ACC112 (cell line): ENCODE results near the gene CSMD2.

Experiments used
- H2AFZ ChIP-seq: fragments of 200-600 bp; sonication (generic); one replicate; pipeline ENCODE4 v1.6.0; 2017; ENCODE audit warnings: antibody characterized with exemption, low read length; ENCODE audit not compliant: unreplicated experiment
- H3K27ac ChIP-seq: fragments of 200-600 bp; sonication (generic); 2 replicates; pipeline ENCODE4 v1.5.1; 2014; ENCODE audit warnings: low read depth, mild to moderate bottlenecking, antibody characterized with exemption, low read length, moderate library complexity
- H3K27me3 ChIP-seq: fragments of 200-600 bp; sonication (generic); 2 replicates; pipeline ENCODE4 v1.6.1; 2014; ENCODE audit warnings: mild to moderate bottlenecking, antibody characterized with exemption, low read length, moderate library complexity, mixed read lengths; ENCODE audit not compliant: insufficient read depth
- H3K36me3 ChIP-seq: fragments of 200-600 bp; sonication (generic); 2 replicates; pipeline ENCODE4 v1.6.1; 2016; ENCODE audit warnings: mild to moderate bottlenecking, antibody characterized with exemption, low read length, moderate library complexity, mixed read lengths; ENCODE audit not compliant: insufficient read depth
- H3K4me1 ChIP-seq: fragments of 200-600 bp; sonication (generic); one replicate; pipeline ENCODE4 v1.6.1; 2016; ENCODE audit warnings: low read length, mixed read lengths; ENCODE audit not compliant: insufficient read depth, unreplicated experiment, control insufficient read depth
- H3K4me3 ChIP-seq: fragments of 200-600 bp; sonication (generic); 2 replicates; pipeline ENCODE4 v1.5.1; 2014; ENCODE audit warnings: mild to moderate bottlenecking, low read depth, low read length
- H3K79me2 ChIP-seq: fragments of 200-600 bp; sonication (generic); one replicate; pipeline ENCODE4 v1.6.0; 2016; ENCODE audit warnings: low read length; ENCODE audit not compliant: control insufficient read depth, unreplicated experiment, insufficient read depth

Gene CSMD2

GRCh38 chr1:33709174-33709782 is 455.8 kb downstream of the CSMD2 start:
- Histone ChIP-seq H3K27me3 (no peaks in the 10 kb centered on the region), H2AFZ (no peak overlapping the region), H3K4me3 (no peak overlapping the region), H3K4me1 (no peaks in the 10 kb centered on the region), H3K27ac (no peak overlapping the region), H3K79me2 (no peaks in the 10 kb centered on the region), H3K36me3 (no peaks in the 10 kb centered on the region)

GRCh38 chr1:33706634-33707255 is 458.3 kb downstream of the CSMD2 start:
- Histone ChIP-seq H3K4me1 (no peaks in the 10 kb centered on the region), H3K4me3 (no peak overlapping the region), H2AFZ (no peak overlapping the region), H3K27me3 (no peaks in the 10 kb centered on the region), H3K27ac (no peak overlapping the region), H3K79me2 (no peaks in the 10 kb centered on the region), H3K36me3 (no peaks in the 10 kb centered on the region)

- Histone ChIP-seq H3K27ac (no peak overlapping the region), H3K27me3 (no peaks in the 10 kb centered on the region), H3K79me2 (no peaks in the 10 kb centered on the region), H2AFZ (no peak overlapping the region), H3K4me3 (no peak overlapping the region), H3K4me1 (no peaks in the 10 kb centered on the region), H3K36me3 (no peaks in the 10 kb centered on the region)
Observed at GRCh38 chr1:33703464-33703863, 461.6 kb downstream of the CSMD2 start.

- Histone ChIP-seq H2AFZ (no peak overlapping the region), H3K79me2 (no peaks in the 10 kb centered on the region), H3K36me3 (no peaks in the 10 kb centered on the region), H3K4me3 (no peak overlapping the region), H3K4me1 (no peaks in the 10 kb centered on the region), H3K27me3 (no peaks in the 10 kb centered on the region), H3K27ac (no peak overlapping the region)
Observed at GRCh38 chr1:33698361-33699035, 466.5 kb downstream of the CSMD2 start.

- H3K4me1 ChIP-seq: no peaks in the 10 kb centered on the region
- H3K36me3 ChIP-seq: no peaks in the 10 kb centered on the region
- no peak overlapping the region for H3K4me3 ChIP-seq
- H3K27ac ChIP-seq: no peak overlapping the region
- no peaks in the 10 kb centered on the region for H3K79me2 ChIP-seq
- H2AFZ ChIP-seq: no peak overlapping the region
- no peaks in the 10 kb centered on the region for H3K27me3 ChIP-seq
Observed at GRCh38 chr1:33697816-33698215, 467.2 kb downstream of the CSMD2 start.

- no peaks in the 10 kb centered on the region for H3K36me3 ChIP-seq
- no peak overlapping the region for H2AFZ ChIP-seq
- H3K27me3 ChIP-seq: no peaks in the 10 kb centered on the region
- H3K27ac ChIP-seq: no peak overlapping the region
- no peak overlapping the region for H3K4me3 ChIP-seq
- H3K79me2 ChIP-seq: no peaks in the 10 kb centered on the region
- H3K4me1 ChIP-seq: no peaks in the 10 kb centered on the region
Observed at GRCh38 chr1:33696962-33697361, 468.1 kb downstream of the CSMD2 start.

- Histone ChIP-seq H3K4me3 (no peak overlapping the region), H2AFZ (no peak overlapping the region), H3K4me1 (no peaks in the 10 kb centered on the region), H3K36me3 (no peaks in the 10 kb centered on the region), H3K79me2 (no peaks in the 10 kb centered on the region), H3K27ac (no peak overlapping the region), H3K27me3 (no peaks in the 10 kb centered on the region)
Observed at GRCh38 chr1:33696311-33696710, 468.7 kb downstream of the CSMD2 start.

DNA sequence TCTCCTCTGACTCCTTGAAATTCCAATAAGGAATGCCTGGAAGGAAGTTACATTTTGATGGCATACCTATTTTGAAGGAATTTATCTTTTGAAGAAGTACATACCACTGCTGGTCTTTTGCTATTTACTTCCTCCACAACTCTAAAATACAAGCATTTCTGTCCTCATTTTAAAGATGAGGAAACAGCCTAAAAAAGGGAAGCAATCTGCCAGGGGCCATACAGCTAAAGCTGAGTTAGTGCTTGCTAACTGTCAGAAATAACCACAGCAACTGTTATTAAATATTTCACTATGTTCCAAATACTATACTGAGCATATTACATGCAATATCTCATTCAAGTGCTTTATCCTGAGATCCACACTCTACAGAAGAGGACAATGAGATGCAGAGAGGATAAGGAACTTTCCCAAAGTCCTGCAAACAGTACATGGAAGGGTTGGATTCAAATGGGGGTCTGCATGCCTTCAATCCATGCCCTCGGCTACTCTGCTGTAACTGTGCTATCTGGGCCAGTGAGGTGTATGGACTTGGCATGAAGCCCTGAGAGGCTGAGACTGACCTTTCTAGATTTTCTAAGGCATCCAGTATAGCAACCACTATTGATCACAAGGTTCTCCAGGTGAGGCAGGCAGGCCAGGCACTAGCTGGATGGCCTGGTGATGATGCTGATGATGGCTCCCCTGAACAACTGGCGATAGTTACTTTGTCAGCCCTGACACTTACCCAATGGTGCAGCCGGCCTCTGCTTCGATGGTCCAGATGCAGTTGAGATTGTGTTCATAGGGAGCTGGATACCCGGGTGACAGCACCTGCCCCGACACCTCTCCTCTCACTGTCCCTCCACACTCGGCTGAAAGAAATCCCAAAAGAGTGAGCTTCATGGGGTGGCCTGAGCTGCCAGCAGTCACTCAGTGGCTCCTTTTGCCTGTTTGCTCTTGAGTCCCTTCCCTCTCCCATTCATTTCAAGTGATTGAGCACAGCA is 472.5 kb downstream of the CSMD2 start:
- Histone ChIP-seq H3K4me1 (no peaks in the 10 kb centered on the region), H3K27me3 (no peaks in the 10 kb centered on the region), H3K79me2 (no peaks in the 10 kb centered on the region), H3K27ac (no peak overlapping the region), H2AFZ (no peak overlapping the region), H3K4me3 (no peak overlapping the region), H3K36me3 (no peaks in the 10 kb centered on the region)

- Histone ChIP-seq H3K79me2 (no peaks in the 10 kb centered on the region), H3K4me1 (no peaks in the 10 kb centered on the region), H3K27me3 (no peaks in the 10 kb centered on the region), H2AFZ (no peak overlapping the region), H3K27ac (no peak overlapping the region), H3K4me3 (no peak overlapping the region), H3K36me3 (no peaks in the 10 kb centered on the region)
Observed at GRCh38 chr1:33687000-33687399, 478.0 kb downstream of the CSMD2 start.

DNA sequence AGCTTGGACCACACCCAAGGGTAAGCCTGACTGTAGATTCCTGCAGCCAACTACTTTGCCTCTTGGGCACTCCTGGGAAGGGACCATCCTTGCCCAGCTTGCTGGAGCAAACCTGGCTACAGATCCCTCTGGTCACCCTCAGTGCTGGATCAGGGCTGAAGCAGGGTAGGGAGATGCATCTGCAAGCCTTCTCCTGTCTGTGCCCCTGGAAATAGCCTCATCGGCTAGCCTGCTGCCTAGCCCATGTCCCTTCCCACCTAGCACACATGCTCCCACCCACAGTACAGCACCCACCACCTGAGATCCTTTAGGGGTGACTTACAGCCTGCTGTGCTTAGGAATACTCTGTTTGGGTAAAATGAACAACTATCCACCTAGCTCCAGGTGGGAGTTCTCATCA is 478.5 kb downstream of the CSMD2 start:
- no peak overlapping the region for H3K27ac ChIP-seq
- no peak overlapping the region for H2AFZ ChIP-seq
- no peaks in the 10 kb centered on the region for H3K4me1 ChIP-seq
- no peak overlapping the region for H3K4me3 ChIP-seq
- H3K79me2 ChIP-seq: no peaks in the 10 kb centered on the region
- no peaks in the 10 kb centered on the region for H3K27me3 ChIP-seq
- H3K36me3 ChIP-seq: no peaks in the 10 kb centered on the region
